Stomach (tissue), 9 donors: ENCODE data around the gene CLEC2A. TPM values are rescaled to one million over a fixed set of nuclear protein-coding genes. Genes with fewer than 3 reads are reported as not detected.
A peak's percentile ranks its signal among the peaks of the same experiment; 100 is the strongest.
"Not testable (repeated sequence)": the region's sequence is repeated elsewhere in the genome, so short reads cannot be mapped to it uniquely, and the experiment has no call there.

Experiments
- DNase-seq, 2 donors: peaks; one replicate each; pipeline versions ENCODE4 v3.0.0 to v3.0.0-alpha.2; 2013 to 2019
- H3K27ac ChIP-seq, 5 donors: fragments of 200-600 bp in 4 of 5; sonication (generic) in 4 of 5; one replicate each; pipeline ENCODE4 v1.5.1; 2013 to 2019; ENCODE audit warnings: mild to moderate bottlenecking in 1 of 5, moderate library complexity in 1 of 5
- H3K27me3 ChIP-seq, 3 donors: fragments of 200-600 bp; sonication (generic); one replicate each; pipeline ENCODE4 v1.5.1; 2017 to 2019; ENCODE audit warnings: mixed run types in 1 of 3
- H3K36me3 ChIP-seq, 4 donors: fragments of 200-600 bp; sonication (generic); 1 replicate in 3 of 4; 2 replicates in 1 of 4; pipeline ENCODE4 v1.5.1; 2016 to 2019
- H3K4me1 ChIP-seq, 4 donors: fragments of 200-600 bp; sonication (generic); one replicate each; pipeline ENCODE4 v1.5.1; 2016 to 2019
- H3K4me3 ChIP-seq, 4 donors: fragments of 200-600 bp; sonication (generic) in 3 of 4; one replicate each; pipeline ENCODE4 v1.5.1; 2016 to 2019; ENCODE audit warnings: mild to moderate bottlenecking in 1 of 4
- H3K9me3 ChIP-seq, 4 donors: fragments of 200-600 bp; sonication (generic); one replicate each; pipeline ENCODE4 v1.5.1; 2016 to 2019
- EP300 ChIP-seq: sonication (generic); formaldehyde crosslinking; IDR thresholded peaks from one replicate; pipeline ENCODE4 v1.6.1; 2017; ENCODE audit warnings: antibody characterized with exemption
- POLR2A ChIP-seq, 4 donors: fragments of 450-650 bp; IDR thresholded peaks; one replicate each; pipeline ENCODE4 v1.6.1; 2016; ENCODE audit warnings: antibody characterized with exemption in 4 of 4, control low read depth in 2 of 4, mild to moderate bottlenecking in 1 of 4, moderate library complexity in 1 of 4
- POLR2AphosphoS5 ChIP-seq, 3 donors: sonication (generic); formaldehyde crosslinking; IDR thresholded peaks; one replicate each; pipeline ENCODE4 v1.6.1; 2016; ENCODE audit warnings: antibody characterized with exemption in 3 of 3
- WGBS, 5 donors: extraction: QIAGEN DNeasy Blood & Tissue Kit in 3 of 5; methylation state at CpG; one replicate each; pipeline versions ENCODE4 v1.1.5 to v1.1.7; 2013 to 2018; 5-methylcytosine and 5-hydroxymethylcytosine counted together
- intact Hi-C: fragments of 100-400 bp; cut with DNase I; formaldehyde crosslinking; loops from one replicate; pipeline ENCODE4 v1.15.1; 2023; ENCODE audit warnings: low total_unique reads
- polyA plus RNA-seq, 3 donors: library from polyadenylated mRNA; stranded (reverse); fragments of 200-250 nt; gene quantifications; one replicate each; pipeline ENCODE4 v1.2.3, GENCODE V29; 2013
- total RNA-seq, 5 donors: library from RNA; depleted of rRNA; stranded (reverse); fragments of >200 nt; gene quantifications; one replicate each; pipeline versions ENCODE4 v1.1.0 to v1.2.3, GENCODE V29; 2014 to 2016
- TF ChIP-seq, protein P1 (sequence below), 7 experiments: fragments of 450-650 bp in 4 of 7; fragments of 200-600 bp in 3 of 7; sonication (generic) in 3 of 7; IDR thresholded peaks; one replicate each; pipeline ENCODE4 v1.5.1; 2016 to 2019; ENCODE audit warnings: antibody characterized with exemption in 7 of 7, control low read depth in 2 of 7, mild to moderate bottlenecking in 1 of 7
- donor health status: healthy with polysubstance abuse.
- donor health status: Bipolar disorder and iron deficiency.
- donor health status: healthy.

Gene CLEC2A
- total and polyA plus RNA-seq, 8 donors: not detected

DNA sequence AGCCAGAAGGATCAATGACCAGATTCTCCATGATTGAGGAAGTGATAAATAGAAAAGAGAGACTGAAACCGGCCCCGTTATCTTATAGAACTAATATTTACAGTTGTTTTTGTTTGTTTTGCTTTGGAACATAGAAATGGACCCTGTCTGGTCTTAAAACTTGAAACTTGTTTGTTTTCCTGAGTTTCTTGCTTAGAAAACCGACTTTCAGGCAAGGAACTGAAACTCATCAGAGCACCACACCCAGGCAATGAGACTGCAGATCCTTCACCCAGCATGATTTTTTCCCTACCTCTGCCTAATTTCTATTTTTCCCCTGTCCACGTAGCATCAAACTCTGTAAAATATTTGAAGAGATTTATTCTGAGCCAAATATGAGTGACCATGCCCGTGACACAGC, 28.4 kb upstream of the CLEC2A start:
- DNase-seq: no peak
- WGBS, 5 donors: 44 to 59% (median 48%) methylated on average over 5 of the region's 5 CpGs
- intact Hi-C loops: no loop called here
- TF ChIP-seq, protein P1, sequence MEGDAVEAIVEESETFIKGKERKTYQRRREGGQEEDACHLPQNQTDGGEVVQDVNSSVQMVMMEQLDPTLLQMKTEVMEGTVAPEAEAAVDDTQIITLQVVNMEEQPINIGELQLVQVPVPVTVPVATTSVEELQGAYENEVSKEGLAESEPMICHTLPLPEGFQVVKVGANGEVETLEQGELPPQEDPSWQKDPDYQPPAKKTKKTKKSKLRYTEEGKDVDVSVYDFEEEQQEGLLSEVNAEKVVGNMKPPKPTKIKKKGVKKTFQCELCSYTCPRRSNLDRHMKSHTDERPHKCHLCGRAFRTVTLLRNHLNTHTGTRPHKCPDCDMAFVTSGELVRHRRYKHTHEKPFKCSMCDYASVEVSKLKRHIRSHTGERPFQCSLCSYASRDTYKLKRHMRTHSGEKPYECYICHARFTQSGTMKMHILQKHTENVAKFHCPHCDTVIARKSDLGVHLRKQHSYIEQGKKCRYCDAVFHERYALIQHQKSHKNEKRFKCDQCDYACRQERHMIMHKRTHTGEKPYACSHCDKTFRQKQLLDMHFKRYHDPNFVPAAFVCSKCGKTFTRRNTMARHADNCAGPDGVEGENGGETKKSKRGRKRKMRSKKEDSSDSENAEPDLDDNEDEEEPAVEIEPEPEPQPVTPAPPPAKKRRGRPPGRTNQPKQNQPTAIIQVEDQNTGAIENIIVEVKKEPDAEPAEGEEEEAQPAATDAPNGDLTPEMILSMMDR (IDR thresholded peaks at IDR 0.05): no peak
- TF ChIP-seq POLR2A (IDR thresholded peaks at IDR 0.05): no peak
- no peak for TF ChIP-seq POLR2AphosphoS5 (IDR thresholded peaks at IDR 0.05)
- no peak for TF ChIP-seq EP300
- H3K36me3 ChIP-seq: no peaks in the 10 kb centered on the region
- no peaks in the 10 kb centered on the region for H3K9me3 ChIP-seq
- H3K4me1 ChIP-seq: no peaks in the 10 kb centered on the region
- H3K27ac ChIP-seq: no peak overlapping the region
- no peaks in the 10 kb centered on the region for H3K27me3 ChIP-seq
- no peak overlapping the region for H3K4me3 ChIP-seq

DNA sequence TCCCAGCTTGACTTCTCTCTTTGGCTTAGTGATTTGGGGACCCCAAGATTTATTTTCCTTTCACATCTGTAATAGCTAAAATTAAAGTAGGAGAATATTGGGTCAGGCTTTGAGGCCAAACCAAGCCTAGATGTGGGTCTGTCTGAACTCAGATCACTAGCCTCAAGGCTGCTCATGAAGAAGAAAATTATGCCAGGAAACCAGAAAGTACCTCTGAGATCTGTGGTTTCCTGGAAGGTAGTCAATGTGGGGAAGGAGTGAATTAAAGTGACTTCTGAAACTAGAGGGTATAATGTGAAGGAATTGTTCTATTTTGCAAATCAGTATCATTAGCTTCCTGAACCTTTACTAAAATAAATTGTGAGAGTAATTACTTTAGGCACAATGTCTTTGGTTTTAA, 25.7 kb upstream of the CLEC2A start:
- DNase-seq: no peak
- intact Hi-C loops: no loop called here
- Histone ChIP-seq H3K9me3 (no peaks in the 10 kb centered on the region), H3K4me3 (no peak overlapping the region), H3K36me3 (no peaks in the 10 kb centered on the region), H3K4me1 (no peaks in the 10 kb centered on the region), H3K27me3 (no peaks in the 10 kb centered on the region), H3K27ac (no peak overlapping the region)
- TF ChIP-seq POLR2A (IDR thresholded peaks at IDR 0.05) (no peak), EP300 (no peak), POLR2AphosphoS5 (IDR thresholded peaks at IDR 0.05) (no peak)
- TF ChIP-seq, protein P1 (IDR thresholded peaks at IDR 0.05): no peak

DNA sequence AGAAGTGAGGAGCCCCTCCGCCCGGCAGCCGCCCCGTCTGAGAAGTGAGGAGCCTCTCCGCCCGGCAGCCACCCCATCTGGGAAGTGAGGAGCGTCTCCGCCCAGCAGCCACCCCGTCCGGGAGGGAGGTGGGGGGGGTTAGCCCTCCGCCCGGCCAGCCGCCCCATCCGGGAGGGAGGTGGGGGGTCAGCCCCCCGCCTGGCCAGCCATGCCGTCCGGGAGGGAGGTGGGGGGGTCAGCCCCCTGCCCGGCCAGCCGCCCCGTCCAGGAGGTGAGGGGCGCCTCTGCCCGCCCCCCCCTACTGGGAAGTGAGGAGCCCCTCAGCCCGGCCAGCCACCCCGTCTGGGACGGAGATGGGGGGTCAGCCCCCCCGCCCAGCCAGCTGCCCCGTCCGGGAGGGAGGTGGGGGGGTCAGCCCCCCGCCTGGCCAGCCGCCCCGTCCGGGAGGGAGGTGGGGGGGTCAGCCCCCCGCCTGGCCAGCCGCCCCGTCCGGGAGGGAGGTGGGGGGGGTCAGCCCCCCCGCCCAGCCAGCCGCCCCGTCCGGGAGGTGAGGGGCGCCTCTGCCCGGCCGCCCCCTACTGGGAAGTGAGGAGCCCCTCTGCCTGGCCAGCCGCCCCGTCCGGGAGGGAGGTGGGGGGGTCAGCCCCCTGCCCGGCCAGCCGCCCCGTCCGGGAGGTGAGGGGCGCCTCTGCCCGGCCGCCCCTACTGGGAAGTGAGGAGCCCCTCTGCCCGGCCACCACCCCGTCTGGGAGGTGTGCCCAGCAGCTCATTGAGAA, 21.0 kb upstream of the CLEC2A start:
- intact Hi-C loops, H3K36me3 ChIP-seq, H3K27ac ChIP-seq, H3K4me3 ChIP-seq, H3K4me1 ChIP-seq, H3K9me3 ChIP-seq, DNase-seq, H3K27me3 ChIP-seq: not testable (repeated sequence)
- WGBS, 5 donors: 86 to 100% (median 90%) methylated on average over 2 to 28 of the region's 55 CpGs; no CpG with 5 or more reads in 1 of the 5 donors

DNA sequence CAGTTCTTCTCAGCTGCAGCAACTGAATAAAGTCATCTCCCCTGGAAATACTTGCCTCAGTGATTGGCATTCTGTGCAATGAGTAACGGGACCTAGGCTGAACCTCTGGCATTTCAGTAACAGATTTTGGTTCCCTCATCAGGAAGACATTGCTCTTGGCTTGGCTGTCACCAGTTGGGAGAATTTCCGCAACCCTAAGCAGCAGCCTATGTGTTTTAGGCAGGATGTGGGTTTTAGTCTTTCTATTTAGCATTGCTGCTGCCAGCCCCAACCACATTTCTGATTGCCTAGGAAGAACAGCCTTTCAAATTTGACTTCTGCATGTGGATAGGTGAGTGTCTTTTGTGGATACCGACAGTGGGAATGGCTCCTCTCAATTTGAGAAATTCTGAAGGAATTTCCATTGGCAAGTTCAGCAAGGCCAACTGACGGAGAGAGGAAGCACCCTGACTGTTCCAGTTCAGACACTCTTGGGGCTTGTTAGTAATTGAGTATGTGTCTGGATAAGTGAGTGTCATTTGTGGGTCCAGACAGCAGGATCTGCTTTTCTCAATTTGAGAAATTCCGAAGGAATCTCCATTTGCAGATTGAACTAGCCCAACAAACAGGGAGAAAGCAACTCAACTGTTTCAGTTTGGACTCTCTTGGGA, 19.0 kb upstream of the CLEC2A start:
- TF ChIP-seq, protein P1 (IDR thresholded peaks at IDR 0.05): no peak
- TF ChIP-seq EP300 (no peak), POLR2A (IDR thresholded peaks at IDR 0.05) (no peak), POLR2AphosphoS5 (IDR thresholded peaks at IDR 0.05) (no peak)
- intact Hi-C loops: no loop called here
- WGBS, 5 donors: 72 to 80% (median 75%) methylated on average over 5 of the region's 5 CpGs

More for the DNA sequence above, 19.0 kb upstream of the CLEC2A start:
- no peak overlapping the region for H3K27ac ChIP-seq
- H3K9me3 ChIP-seq: no peaks in the 10 kb centered on the region
- no peaks in the 10 kb centered on the region for H3K4me1 ChIP-seq
- H3K27me3 ChIP-seq: no peaks in the 10 kb centered on the region
- peak in 1 of 2 donors; percentile 37 for DNase-seq
- H3K4me3 ChIP-seq: no peak overlapping the region
- no peaks in the 10 kb centered on the region for H3K36me3 ChIP-seq
